Transverse colon (tissue), 4 donors: ENCODE data around the gene ATP11A.

Experiments
- POLR2A ChIP-seq: fragments of 450-650 bp; IDR thresholded peaks from one replicate; pipeline ENCODE4 v1.6.1; 2016; ENCODE audit warnings: antibody characterized with exemption, mild to moderate bottlenecking, moderate library complexity
- POLR2AphosphoS5 ChIP-seq, 3 donors: sonication (generic); formaldehyde crosslinking; IDR thresholded peaks; one replicate each; pipeline ENCODE4 v1.6.1; 2016; ENCODE audit warnings: antibody characterized with exemption in 3 of 3
- TF ChIP-seq, protein P1 (sequence below), 5 experiments: fragments of 200-600 bp in 3 of 5; fragments of 450-650 bp in 2 of 5; sonication (generic) in 3 of 5; IDR thresholded peaks; 1 replicate in 2 of 5; 2 replicates in 3 of 5; pipeline ENCODE4 v1.5.1; 2016 to 2017; ENCODE audit warnings: antibody characterized with exemption in 5 of 5, inconsistent platforms in 3 of 5, mild to moderate bottlenecking in 2 of 5, moderate library complexity in 1 of 5

DNA sequence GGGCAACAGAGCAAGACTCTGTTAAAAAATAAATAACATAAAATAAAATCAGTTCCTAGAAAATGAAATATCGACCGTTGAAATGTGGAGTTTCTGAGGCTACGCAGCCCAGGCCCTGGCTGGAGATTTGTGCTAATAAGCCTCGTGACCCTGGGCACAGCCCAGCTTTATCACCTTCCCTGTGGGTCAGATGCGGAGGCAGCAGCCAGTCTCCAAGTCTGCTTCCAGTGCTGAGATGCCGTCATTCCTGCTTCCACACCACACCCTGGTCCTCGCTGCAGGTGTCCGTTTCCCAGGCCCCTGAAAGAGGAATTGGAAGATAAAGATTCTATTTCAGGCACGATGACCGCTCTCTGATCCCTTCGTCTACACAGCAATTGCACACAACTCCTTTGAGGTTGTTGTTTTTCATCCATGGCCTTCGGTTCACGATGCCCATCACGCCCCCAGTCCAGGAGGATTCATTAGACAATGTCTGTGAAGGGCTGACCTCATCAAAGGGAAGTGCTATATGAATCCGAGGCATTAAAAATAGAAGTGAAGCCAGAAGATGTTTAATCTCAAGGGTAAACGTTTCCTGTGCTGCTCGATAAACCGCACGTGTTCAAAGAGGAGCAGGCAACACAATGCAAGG lies 48.3 kb upstream of the ATP11A start:
- TF ChIP-seq POLR2AphosphoS5 (IDR thresholded peaks at IDR 0.05) (no peak), POLR2A (no peak)
- TF ChIP-seq, protein P1, sequence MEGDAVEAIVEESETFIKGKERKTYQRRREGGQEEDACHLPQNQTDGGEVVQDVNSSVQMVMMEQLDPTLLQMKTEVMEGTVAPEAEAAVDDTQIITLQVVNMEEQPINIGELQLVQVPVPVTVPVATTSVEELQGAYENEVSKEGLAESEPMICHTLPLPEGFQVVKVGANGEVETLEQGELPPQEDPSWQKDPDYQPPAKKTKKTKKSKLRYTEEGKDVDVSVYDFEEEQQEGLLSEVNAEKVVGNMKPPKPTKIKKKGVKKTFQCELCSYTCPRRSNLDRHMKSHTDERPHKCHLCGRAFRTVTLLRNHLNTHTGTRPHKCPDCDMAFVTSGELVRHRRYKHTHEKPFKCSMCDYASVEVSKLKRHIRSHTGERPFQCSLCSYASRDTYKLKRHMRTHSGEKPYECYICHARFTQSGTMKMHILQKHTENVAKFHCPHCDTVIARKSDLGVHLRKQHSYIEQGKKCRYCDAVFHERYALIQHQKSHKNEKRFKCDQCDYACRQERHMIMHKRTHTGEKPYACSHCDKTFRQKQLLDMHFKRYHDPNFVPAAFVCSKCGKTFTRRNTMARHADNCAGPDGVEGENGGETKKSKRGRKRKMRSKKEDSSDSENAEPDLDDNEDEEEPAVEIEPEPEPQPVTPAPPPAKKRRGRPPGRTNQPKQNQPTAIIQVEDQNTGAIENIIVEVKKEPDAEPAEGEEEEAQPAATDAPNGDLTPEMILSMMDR (IDR thresholded peaks at IDR 0.05): no peak
